HG03460 (cell line): ENCODE results near the gene ZNF683.
"Not testable (repeated sequence)": the region's sequence is repeated elsewhere in the genome, so short reads cannot be mapped to it uniquely, and the experiment has no call there.

ENCODE experiments used
- ATAC-seq: cut with Tn5 transposase; IDR thresholded peaks from one replicate; pipeline ENCODE4 v1.9.1; 2021; ENCODE audit not compliant: unreplicated experiment

Gene ZNF683

GRCh38 chr1:26338670-26339069 is 33.9 kb downstream of the ZNF683 start:
- ATAC-seq, result no peak

DNA sequence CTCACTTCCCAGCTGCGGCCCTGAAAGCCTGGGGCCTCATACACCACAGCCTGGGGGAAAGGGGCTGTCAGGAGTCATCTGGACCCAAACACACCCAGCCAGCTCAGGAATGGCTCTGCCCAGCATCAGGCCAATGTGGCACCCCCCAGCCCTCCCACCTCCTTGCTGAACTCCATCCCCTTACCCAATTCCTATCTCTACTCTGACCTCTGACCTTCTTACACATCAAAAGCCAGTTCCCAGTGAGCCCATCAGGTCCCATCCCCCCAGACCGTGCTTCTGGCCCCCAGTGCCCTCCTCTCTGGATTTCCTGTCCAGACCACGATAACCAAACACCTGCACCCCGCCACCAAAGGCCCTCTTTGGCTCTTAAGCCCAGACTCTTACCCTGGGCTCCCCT is 34.9 kb downstream of the ZNF683 start:
- ATAC-seq, result no peak

DNA sequence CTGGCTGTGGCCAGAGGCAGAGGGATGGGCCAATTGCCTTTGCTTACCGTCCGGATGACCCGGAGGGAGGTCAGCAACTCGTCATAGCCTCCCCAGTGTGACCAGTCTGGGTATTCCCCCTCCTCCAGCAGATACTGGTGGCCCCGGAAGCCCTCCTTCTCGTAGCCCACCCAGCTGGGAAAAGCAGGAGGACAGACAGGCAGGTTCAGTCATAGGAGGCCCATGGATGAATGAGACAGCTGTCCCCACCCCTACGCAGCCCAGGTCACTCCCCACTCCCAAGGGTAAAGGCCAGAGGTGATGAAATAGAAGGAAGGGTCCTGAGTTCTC is 35.4 kb downstream of the ZNF683 start:
- ATAC-seq, result no peak

- ATAC-seq, result peak; percentile 64
These were observed 35.9 kb downstream of the ZNF683 start for GRCh38 chr1:26336477-26337205.

DNA sequence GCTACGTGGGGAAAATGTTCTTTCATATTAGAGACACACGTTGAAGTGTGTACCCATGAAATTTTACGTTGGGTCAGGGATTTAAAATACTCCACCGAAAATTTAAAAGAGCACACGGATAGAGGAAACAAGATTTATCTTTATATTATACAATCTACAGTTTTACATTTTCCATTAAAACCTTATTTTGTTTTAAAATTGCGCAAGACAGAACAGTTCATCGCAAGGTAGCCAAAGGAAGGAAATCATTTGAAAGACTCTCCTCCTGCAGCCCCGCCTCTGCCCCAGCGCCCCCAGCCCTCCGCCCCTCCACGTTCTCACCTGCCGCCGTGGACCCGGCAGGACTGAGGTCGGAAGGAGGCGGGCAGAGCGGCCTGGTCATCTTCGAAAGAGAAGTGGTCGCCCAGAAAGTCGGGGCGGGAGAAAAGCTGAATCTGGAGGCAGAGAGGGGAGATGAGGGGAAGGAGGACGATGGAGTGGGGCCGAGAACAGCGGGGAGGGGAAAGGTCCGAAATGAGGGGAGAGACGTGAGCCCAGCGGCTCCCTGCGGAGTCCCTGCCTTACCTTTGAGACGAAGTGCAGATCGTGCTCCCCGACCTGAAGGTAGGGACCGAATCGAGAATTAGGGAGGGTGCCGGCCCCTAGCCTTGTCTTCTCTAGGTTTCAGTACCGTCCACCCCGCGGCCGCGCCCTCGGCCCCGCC is 36.6 kb downstream of the ZNF683 start:
- ATAC-seq, result no peak

- ATAC-seq, result not testable (repeated sequence)
These were observed 39.2 kb downstream of the ZNF683 start for GRCh38 chr1:26333312-26333711.

GRCh38 chr1:26330276-26330675 is 42.3 kb downstream of the ZNF683 start:
- ATAC-seq, result no peak

GRCh38 chr1:26329380-26329779 is 43.2 kb downstream of the ZNF683 start:
- not testable (repeated sequence) for ATAC-seq

GRCh38 chr1:26328597-26328996 is 44.0 kb downstream of the ZNF683 start:
- ATAC-seq, result no peak

GRCh38 chr1:26327956-26328362 is 44.6 kb downstream of the ZNF683 start:
- ATAC-seq, result no peak

- no peak for ATAC-seq
These were observed 48.0 kb downstream of the ZNF683 start for GRCh38 chr1:26324550-26324949.

DNA sequence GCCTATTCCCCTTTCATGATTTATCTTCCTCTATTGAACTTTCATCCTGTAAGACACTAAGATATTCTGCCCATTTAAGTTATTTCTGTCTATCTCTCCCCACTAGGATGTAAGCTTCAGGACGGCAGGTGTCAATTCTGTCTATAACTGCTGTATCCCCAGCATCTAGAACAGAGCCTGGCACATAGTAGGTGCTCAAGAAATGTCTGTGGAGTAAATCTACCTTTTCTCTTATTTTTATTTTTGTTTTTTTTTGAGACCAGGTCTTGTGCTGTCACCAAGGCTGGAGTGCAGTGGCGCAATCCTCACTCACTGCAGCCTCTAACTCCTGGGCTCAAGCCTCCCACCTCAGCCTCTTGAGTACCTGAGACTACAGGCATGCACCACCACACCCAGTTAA is 49.2 kb downstream of the ZNF683 start:
- no peak for ATAC-seq

DNA sequence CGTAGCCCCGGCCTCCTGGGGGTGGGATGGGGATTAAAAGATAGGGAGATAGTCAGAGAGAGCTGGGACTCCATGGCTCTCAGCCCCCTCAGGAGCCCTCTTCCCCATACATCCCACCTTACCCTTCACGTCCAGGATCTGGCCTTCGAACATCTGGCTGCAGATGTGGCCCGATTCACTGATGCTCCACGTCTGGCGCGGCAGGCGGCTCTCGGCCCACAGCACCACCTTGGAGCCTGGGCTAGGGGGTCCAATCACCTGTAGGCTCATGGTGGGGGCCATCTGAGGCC is 50.6 kb downstream of the ZNF683 start:
- no peak for ATAC-seq

- ATAC-seq, result no peak
These were observed 51.1 kb downstream of the ZNF683 start for GRCh38 chr1:26321315-26322041.

GRCh38 chr1:26320896-26321295 is 51.7 kb downstream of the ZNF683 start:
- ATAC-seq, result no peak

DNA sequence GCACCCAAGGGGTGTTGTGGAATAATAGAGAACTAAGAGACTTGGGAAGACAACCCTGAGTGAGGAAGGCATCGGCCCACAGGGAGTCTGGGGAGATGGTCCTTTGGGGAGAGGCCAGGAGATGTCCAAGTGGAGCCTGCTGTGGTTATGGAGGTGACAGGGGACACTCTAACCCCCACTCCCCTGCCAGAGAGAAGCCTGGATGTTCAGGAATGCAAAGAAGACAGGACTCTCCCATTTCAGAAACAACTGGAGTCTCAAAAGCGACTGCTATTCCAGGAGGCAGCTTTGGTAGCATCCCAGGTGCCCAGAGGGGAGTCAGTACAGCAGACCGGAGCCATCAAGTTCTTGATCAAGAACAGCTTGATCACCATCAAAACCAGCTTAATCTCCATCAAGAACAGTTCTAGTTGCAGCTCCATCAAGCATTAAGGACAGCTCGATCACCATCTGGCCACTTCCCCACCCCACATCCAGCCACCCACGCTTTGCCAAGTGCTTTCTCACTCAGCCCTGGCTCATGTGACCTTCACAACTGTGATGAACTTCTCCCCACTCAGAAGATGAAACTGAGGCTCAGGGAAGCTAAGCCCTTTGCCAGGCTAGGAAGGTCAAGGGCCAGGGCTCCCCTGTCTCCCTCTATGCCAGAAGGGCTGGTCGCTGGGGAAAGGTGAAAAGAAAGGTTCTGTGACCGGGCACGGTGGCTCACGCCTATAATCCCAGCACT is 54.0 kb downstream of the ZNF683 start:
- no peak for ATAC-seq

GRCh38 chr1:26317612-26318337 is 54.8 kb downstream of the ZNF683 start, which contains the start of gene CD52:
TSS of gene CD52 (plus strand) at chr1:26317958. CDS start at chr1:26318018, 60 bp downstream.
- no peak for ATAC-seq

DNA sequence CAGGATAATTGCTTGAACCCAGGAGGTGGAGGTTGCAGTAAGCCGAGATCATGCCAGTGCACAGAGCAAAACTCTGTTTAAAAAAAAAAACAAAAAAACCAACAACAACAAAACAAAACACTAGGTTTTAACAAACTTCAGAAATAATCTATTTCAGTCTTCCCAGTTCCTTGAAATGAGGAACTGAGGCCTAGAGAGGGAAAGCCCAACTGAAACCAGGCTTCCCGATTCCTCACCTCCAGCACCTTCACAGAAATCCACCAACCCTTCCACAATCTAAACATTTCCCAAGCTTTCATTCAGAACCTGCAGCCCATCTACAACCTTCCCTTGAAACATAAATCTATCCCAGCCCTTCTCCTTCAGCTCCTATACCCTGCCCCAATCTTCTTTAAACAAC is 55.4 kb downstream of the ZNF683 start:
- no peak for ATAC-seq

DNA sequence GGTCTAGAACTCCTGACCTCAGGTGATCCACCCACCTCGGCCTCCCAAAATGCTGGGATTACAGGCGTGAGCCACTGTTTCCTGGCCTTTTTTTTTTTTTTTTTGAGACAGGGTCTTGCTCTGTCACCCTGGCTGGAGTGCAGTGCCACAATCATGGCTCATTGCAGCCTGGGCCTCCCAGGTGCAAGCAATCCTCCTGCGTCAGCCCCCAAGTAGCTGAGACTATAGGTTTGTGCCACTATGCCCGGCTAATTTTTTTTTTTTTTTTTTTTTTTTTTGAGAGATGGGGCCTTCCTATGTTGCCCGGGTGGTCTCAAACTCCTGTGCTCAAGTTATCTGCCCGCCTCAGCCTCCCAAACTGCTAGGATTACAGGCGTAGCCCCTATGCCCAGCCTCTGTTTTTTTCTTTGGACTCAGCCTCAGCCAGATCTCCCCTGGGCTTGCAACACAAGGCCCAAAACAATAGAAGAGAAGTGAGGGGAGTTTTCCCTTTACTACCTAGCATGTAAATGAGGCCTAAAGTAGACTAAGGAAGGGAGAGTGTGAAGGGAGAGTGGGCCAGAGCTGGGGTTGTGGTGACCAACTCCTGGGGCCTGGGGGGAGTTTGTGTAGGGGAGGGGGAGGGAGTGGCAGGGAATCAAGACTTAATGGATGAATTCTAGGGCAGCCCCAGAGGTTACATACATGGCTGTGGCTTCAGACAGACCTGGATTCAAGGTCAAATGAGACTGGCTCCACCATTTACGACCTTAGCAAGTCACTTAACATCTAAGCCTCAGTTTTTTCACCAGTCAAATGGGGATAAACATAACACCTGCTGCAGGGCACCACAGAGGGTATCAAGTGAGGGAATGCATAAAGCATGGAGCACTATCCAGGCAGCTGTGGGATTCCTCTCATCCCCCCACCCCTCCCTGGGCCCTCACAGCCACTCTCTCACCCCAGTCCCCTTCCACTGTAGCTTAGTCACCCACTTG is 56.4 kb downstream of the ZNF683 start:
- ATAC-seq, result no peak

- ATAC-seq, result no peak
These were observed 58.0 kb downstream of the ZNF683 start for GRCh38 chr1:26314501-26314900.
